Lower leg skin (tissue), 4 donors: ENCODE measurements around the gene ASPSCR1. TPM values are rescaled to one million over a fixed set of nuclear protein-coding genes. Genes with fewer than 3 reads are reported as not detected.

ENCODE experiments used
- DNase-seq, 2 donors: peaks; one replicate each; pipeline ENCODE4 v3.0.0-alpha.2; 2019; ENCODE audit warnings: low spot score in 2 of 2
- H3K4me3 ChIP-seq: fragments of 200-600 bp; sonication (generic); 2 replicates; pipeline ENCODE4 v1.5.1; 2017; ENCODE audit warnings: mild to moderate bottlenecking, low read depth; ENCODE audit not compliant: poor library complexity, severe bottlenecking
- CTCF ChIP-seq, 3 donors: fragments of 450-650 bp; IDR thresholded peaks; one replicate each; pipeline ENCODE4 v1.5.1; 2016; ENCODE audit warnings: antibody characterized with exemption in 3 of 3, mild to moderate bottlenecking in 3 of 3, moderate library complexity in 2 of 3
- POLR2A ChIP-seq, 2 donors: fragments of 450-650 bp; IDR thresholded peaks; one replicate each; pipeline ENCODE4 v1.6.1; 2016 to 2017; ENCODE audit warnings: antibody characterized with exemption in 2 of 2, mild to moderate bottlenecking in 1 of 2, moderate library complexity in 1 of 2
- WGBS, 2 donors: methylation state at CpG; one replicate each; pipeline ENCODE4 v1.1.5; 2018; 5-methylcytosine and 5-hydroxymethylcytosine counted together
- intact Hi-C: fragments of 100-400 bp; cut with DNase I; formaldehyde crosslinking; loops from one replicate; pipeline ENCODE4 v1.15.0; 2023; ENCODE audit warnings: low total_unique reads
- total RNA-seq, 4 donors: library from RNA; depleted of rRNA; stranded (reverse); fragments of >200 nt; gene quantifications; one replicate each; pipeline ENCODE4 v1.1.0, GENCODE V29; 2016

ASPSCR1 gene
- total RNA-seq, 4 donors from 2014 or later: 24.0 to 31.5 (median 27.4) TPM

GRCh38 chr17:82017612-82018151 lies 40.3 kb downstream of the ASPSCR1 start:
- WGBS, 2 donors: 66 to 73% methylated on average over 10 to 13 of the region's 13 CpGs
- no peak for DNase-seq
- TF ChIP-seq POLR2A (IDR thresholded peaks at IDR 0.05) (no peak), CTCF (IDR thresholded peaks at IDR 0.05) (no peak)
- H3K4me3 ChIP-seq: no peak overlapping the region
- intact Hi-C loops: loop anchor here (2.0 kb wide), 1 partner anchor 55 kb away; no protein-coding TSS in a partner anchor

GRCh38 chr17:82018152-82018988 lies 40.9 kb downstream of the ASPSCR1 start:
- 51 to 56% methylated on average over 15 to 17 of the region's 19 CpGs for WGBS, 2 donors
- TF ChIP-seq CTCF (IDR thresholded peaks at IDR 0.05): no peak
- no peak for TF ChIP-seq POLR2A (IDR thresholded peaks at IDR 0.05)
- no peak for DNase-seq
- no peak overlapping the region for H3K4me3 ChIP-seq
- intact Hi-C loops: loop anchor here (2.0 kb wide), 1 partner anchor 56 kb away; no protein-coding TSS in a partner anchor

GRCh38 chr17:82018989-82019689 lies 41.7 kb downstream of the ASPSCR1 start:
- TF ChIP-seq POLR2A (IDR thresholded peaks at IDR 0.05): no peak
- no peak for TF ChIP-seq CTCF (IDR thresholded peaks at IDR 0.05)
- intact Hi-C loops: loop anchor here (2.0 kb wide), 1 partner anchor 56 kb away; no protein-coding TSS in a partner anchor
- H3K4me3 ChIP-seq: no peak overlapping the region
- 86 to 91% methylated on average over 33 of the region's 33 CpGs for WGBS, 2 donors
- no peak for DNase-seq

GRCh38 chr17:82019690-82020571 lies 42.5 kb downstream of the ASPSCR1 start:
- H3K4me3 ChIP-seq: no peak overlapping the region
- TF ChIP-seq CTCF (IDR thresholded peaks at IDR 0.05): no peak
- no peak for TF ChIP-seq POLR2A (IDR thresholded peaks at IDR 0.05)
- WGBS, 2 donors: 63 to 90% methylated on average over 17 to 33 of the region's 34 CpGs
- intact Hi-C loops: loop anchor here (2.0 kb wide), 1 partner anchor 57 kb away; no protein-coding TSS in a partner anchor
- DNase-seq: no peak

- intact Hi-C loops: no loop called here
- 73 to 74% methylated on average over 14 of the region's 14 CpGs for WGBS, 2 donors
- DNase-seq: no peak
- no peak for TF ChIP-seq POLR2A (IDR thresholded peaks at IDR 0.05)
- no peak for TF ChIP-seq CTCF (IDR thresholded peaks at IDR 0.05)
- no peak overlapping the region for H3K4me3 ChIP-seq
These were observed 43.2 kb downstream of the ASPSCR1 start for GRCh38 chr17:82020572-82021106.
